Measurements from ENCODE around the gene BLOC1S1.

- TF ChIP-seq, protein P1, sequence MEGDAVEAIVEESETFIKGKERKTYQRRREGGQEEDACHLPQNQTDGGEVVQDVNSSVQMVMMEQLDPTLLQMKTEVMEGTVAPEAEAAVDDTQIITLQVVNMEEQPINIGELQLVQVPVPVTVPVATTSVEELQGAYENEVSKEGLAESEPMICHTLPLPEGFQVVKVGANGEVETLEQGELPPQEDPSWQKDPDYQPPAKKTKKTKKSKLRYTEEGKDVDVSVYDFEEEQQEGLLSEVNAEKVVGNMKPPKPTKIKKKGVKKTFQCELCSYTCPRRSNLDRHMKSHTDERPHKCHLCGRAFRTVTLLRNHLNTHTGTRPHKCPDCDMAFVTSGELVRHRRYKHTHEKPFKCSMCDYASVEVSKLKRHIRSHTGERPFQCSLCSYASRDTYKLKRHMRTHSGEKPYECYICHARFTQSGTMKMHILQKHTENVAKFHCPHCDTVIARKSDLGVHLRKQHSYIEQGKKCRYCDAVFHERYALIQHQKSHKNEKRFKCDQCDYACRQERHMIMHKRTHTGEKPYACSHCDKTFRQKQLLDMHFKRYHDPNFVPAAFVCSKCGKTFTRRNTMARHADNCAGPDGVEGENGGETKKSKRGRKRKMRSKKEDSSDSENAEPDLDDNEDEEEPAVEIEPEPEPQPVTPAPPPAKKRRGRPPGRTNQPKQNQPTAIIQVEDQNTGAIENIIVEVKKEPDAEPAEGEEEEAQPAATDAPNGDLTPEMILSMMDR (IDR thresholded peaks at IDR 0.05 in 4 of 5, conservative IDR thresholded peaks at IDR 0.05 in 1 of 5) = no peak
- no peak for TF ChIP-seq POLR2A (IDR thresholded peaks at IDR 0.05)
These were observed 18.2 kb upstream of the BLOC1S1 start for GRCh38 chr12:55697686-55698085.

Measured in gastrocnemius medialis (tissue), 4 donors.